ENCODE measurements around the gene SEMA6A. TPM values are rescaled to one million over a fixed set of nuclear protein-coding genes. Genes with fewer than 3 reads are reported as not detected.

Gene SEMA6A
- total and polyA plus RNA-seq, 2 donors: 6.6 to 54.0 TPM

GRCh38 chr5:116585227-116585626, 10.6 kb upstream of the SEMA6A start:
- Histone ChIP-seq H3K4me1 (ENCODE audit: insufficient read depth) (no peaks in the 10 kb centered on the region), H3K4me3 (ENCODE audit: low read depth, low read length) (no peak overlapping the region), H3K36me3 (ENCODE audit: insufficient read depth) (no peaks in the 10 kb centered on the region), H3K27ac (ENCODE audit: low read depth) (no peak overlapping the region)
- DNase-seq (ENCODE audit: extremely low spot score): no peak
- 96% methylated on average over 3 of the region's 3 CpGs for WGBS

GRCh38 chr5:116583862-116584222, 9.2 kb upstream of the SEMA6A start:
- no peaks in the 10 kb centered on the region for H3K4me1 ChIP-seq (ENCODE audit: insufficient read depth)
- 95% methylated on average over 3 of the region's 3 CpGs for WGBS
- H3K4me3 ChIP-seq (ENCODE audit: low read depth, low read length): no peak overlapping the region
- DNase-seq (ENCODE audit: extremely low spot score): no peak
- H3K27ac ChIP-seq (ENCODE audit: low read depth): no peak overlapping the region
- no peaks in the 10 kb centered on the region for H3K36me3 ChIP-seq (ENCODE audit: insufficient read depth)

GRCh38 chr5:116583085-116583861, 8.7 kb upstream of the SEMA6A start:
- H3K4me1 ChIP-seq (ENCODE audit: insufficient read depth): no peaks in the 10 kb centered on the region
- DNase-seq (ENCODE audit: extremely low spot score): no peak
- H3K4me3 ChIP-seq (ENCODE audit: low read depth, low read length): no peak overlapping the region
- no peak overlapping the region for H3K27ac ChIP-seq (ENCODE audit: low read depth)
- no peaks in the 10 kb centered on the region for H3K36me3 ChIP-seq (ENCODE audit: insufficient read depth)

DNA sequence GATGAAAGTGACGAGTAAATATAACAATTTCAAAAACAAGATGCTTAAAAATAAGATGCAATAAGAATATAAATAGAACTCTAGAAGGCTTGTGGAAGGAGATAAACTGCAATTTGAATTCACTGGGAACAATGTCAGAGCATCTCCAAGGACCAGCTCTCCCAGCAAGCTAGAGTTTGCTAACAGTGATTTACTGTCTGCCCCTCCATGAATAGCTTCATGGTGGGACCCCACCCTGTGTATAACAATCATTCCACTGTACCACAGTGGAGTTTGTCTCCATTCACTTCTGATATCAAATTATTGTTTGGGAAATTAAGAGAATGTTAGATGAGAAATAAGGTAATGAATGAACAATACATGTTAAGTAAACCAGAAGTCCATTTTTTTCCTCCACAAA, 7.3 kb upstream of the SEMA6A start:
- no peak overlapping the region for H3K27ac ChIP-seq (ENCODE audit: low read depth)
- H3K4me1 ChIP-seq (ENCODE audit: insufficient read depth): no peaks in the 10 kb centered on the region
- H3K36me3 ChIP-seq (ENCODE audit: insufficient read depth): no peaks in the 10 kb centered on the region
- DNase-seq (ENCODE audit: extremely low spot score): no peak
- 45% methylated on average over 1 of the region's 1 CpG for WGBS
- no peak overlapping the region for H3K4me3 ChIP-seq (ENCODE audit: low read depth, low read length)

DNA sequence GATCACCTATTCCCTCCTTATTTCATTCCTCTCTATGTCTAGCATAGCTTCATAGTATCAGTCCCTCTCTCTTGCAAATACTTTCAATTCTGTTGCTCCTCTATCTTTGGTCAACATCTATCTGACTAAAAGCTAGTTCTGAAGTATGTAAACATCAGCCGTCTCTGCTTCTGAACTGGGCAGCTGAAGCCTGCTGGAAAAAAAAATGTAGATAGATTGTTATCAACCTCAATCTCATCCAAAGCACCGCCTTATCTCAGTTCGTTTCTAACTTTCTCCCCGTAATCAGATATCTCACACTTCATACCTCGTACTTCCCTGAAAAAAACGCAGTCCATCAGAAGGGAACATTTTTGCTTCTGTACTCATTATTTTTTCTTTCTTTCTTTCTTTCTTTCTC, 4.5 kb upstream of the SEMA6A start:
- no peak overlapping the region for H3K27ac ChIP-seq (ENCODE audit: low read depth)
- WGBS: 35% methylated on average over 6 of the region's 6 CpGs
- no peaks in the 10 kb centered on the region for H3K36me3 ChIP-seq (ENCODE audit: insufficient read depth)
- H3K4me1 ChIP-seq (ENCODE audit: insufficient read depth): no peaks in the 10 kb centered on the region
- DNase-seq (ENCODE audit: extremely low spot score): no peak
- H3K4me3 ChIP-seq (ENCODE audit: low read depth, low read length): no peak overlapping the region

GRCh38 chr5:116578676-116579075, 4.1 kb upstream of the SEMA6A start:
- Histone ChIP-seq H3K4me1 (ENCODE audit: insufficient read depth) (no peaks in the 10 kb centered on the region), H3K27ac (ENCODE audit: low read depth) (no peak overlapping the region), H3K36me3 (ENCODE audit: insufficient read depth) (no peaks in the 10 kb centered on the region), H3K4me3 (ENCODE audit: low read depth, low read length) (no peak overlapping the region)
- WGBS: 88% methylated on average over 3 of the region's 3 CpGs
- DNase-seq (ENCODE audit: extremely low spot score): no peak

GRCh38 chr5:116577064-116577788, 2.6 kb upstream of the SEMA6A start:
- DNase-seq (ENCODE audit: extremely low spot score): no peak
- Histone ChIP-seq H3K36me3 (ENCODE audit: insufficient read depth) (no peaks in the 10 kb centered on the region), H3K4me1 (ENCODE audit: insufficient read depth) (no peaks in the 10 kb centered on the region), H3K4me3 (ENCODE audit: low read depth, low read length) (no peak overlapping the region), H3K27ac (ENCODE audit: low read depth) (no peak overlapping the region)
- WGBS: 86% methylated on average over 12 of the region's 12 CpGs

- no peaks in the 10 kb centered on the region for H3K4me1 ChIP-seq (ENCODE audit: insufficient read depth)
- H3K4me3 ChIP-seq (ENCODE audit: low read depth, low read length): no peak overlapping the region
- no peak for DNase-seq (ENCODE audit: extremely low spot score)
- 16% methylated on average over 44 of the region's 44 CpGs for WGBS
- H3K36me3 ChIP-seq (ENCODE audit: insufficient read depth): no peaks in the 10 kb centered on the region
- H3K27ac ChIP-seq (ENCODE audit: low read depth): no peak overlapping the region
Measured at GRCh38 chr5:116576053-116576713, 1.6 kb upstream of the SEMA6A start.

DNA sequence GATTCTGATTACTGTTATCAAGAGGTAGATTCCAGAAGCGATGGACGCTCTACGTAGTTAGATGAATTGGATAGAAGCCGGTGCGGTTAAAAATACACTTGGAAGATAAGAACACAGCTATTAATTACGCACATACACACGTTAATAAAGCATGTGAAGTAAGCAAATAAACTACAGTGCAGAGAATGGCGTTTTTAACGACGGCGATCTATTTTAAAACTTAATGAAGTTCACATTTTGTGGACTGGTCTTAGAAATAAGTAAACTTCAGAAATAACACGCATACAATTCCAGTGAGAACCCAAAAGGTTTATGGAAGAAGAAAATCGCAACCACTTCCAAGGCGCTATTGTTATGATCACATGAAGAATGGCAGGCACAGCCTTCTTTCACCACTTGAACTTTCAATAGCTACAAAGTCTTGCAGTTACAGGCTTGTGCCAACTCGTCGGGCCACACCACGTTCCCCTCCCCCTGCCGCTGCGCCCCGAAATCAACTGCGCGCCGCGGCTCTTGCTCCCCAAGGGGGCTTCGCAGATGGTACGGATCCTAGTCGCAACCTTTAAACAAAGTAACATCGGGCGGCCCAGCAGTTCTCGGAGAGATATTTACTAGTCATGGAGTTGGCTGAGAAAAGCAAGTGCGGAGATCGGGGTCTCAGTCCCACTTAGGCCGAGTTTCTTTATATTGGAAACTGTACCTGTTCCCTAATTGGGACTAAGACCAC, 866 bp upstream of the SEMA6A start:
- under 1% methylated on average over 33 of the region's 33 CpGs for WGBS
- Histone ChIP-seq H3K4me1 (ENCODE audit: insufficient read depth) (no peaks in the 10 kb centered on the region), H3K4me3 (ENCODE audit: low read depth, low read length) (peak overlapping the region; percentile 50), H3K27ac (ENCODE audit: low read depth) (no peak overlapping the region), H3K36me3 (ENCODE audit: insufficient read depth) (no peaks in the 10 kb centered on the region)
- no peak for DNase-seq (ENCODE audit: extremely low spot score)

GRCh38 chr5:116573702-116574366, 789 bp downstream of the SEMA6A start:
- no peak overlapping the region for H3K27ac ChIP-seq (ENCODE audit: low read depth)
- H3K4me3 ChIP-seq (ENCODE audit: low read depth, low read length): peak overlapping the region; percentile 50
- no peak for DNase-seq (ENCODE audit: extremely low spot score)
- no peaks in the 10 kb centered on the region for H3K36me3 ChIP-seq (ENCODE audit: insufficient read depth)
- no peaks in the 10 kb centered on the region for H3K4me1 ChIP-seq (ENCODE audit: insufficient read depth)
- under 1% methylated on average over 61 of the region's 61 CpGs for WGBS

- peak overlapping the region; percentile 50 for H3K4me3 ChIP-seq (ENCODE audit: low read depth, low read length)
- DNase-seq (ENCODE audit: extremely low spot score): no peak
- WGBS: under 1% methylated on average over 35 of the region's 35 CpGs
- no peaks in the 10 kb centered on the region for H3K4me1 ChIP-seq (ENCODE audit: insufficient read depth)
- H3K27ac ChIP-seq (ENCODE audit: low read depth): no peak overlapping the region
- no peaks in the 10 kb centered on the region for H3K36me3 ChIP-seq (ENCODE audit: insufficient read depth)
Measured at GRCh38 chr5:116573279-116573701, 1.3 kb downstream of the SEMA6A start.

- no peaks in the 10 kb centered on the region for H3K36me3 ChIP-seq (ENCODE audit: insufficient read depth)
- no peaks in the 10 kb centered on the region for H3K4me1 ChIP-seq (ENCODE audit: insufficient read depth)
- DNase-seq (ENCODE audit: extremely low spot score): no peak
- H3K27ac ChIP-seq (ENCODE audit: low read depth): no peak overlapping the region
- 5% methylated on average over 54 of the region's 54 CpGs for WGBS
- peak overlapping the region; percentile 50 for H3K4me3 ChIP-seq (ENCODE audit: low read depth, low read length)
Measured at GRCh38 chr5:116572350-116573278, 2.0 kb downstream of the SEMA6A start.
